HG03064 (cell line): ENCODE measurements around the gene STK32C.
"Not testable (repeated sequence)": the region's sequence is repeated elsewhere in the genome, so short reads cannot be mapped to it uniquely, and the experiment has no call there.

ENCODE experiments used
- ATAC-seq: cut with Tn5 transposase; IDR thresholded peaks from one replicate; pipeline ENCODE4 v1.9.1; 2021; ENCODE audit warnings: low read depth; ENCODE audit not compliant: unreplicated experiment

Gene STK32C

GRCh38 chr10:132339276-132339675, 31.5 kb upstream of the STK32C start:
- no peak for ATAC-seq

GRCh38 chr10:132338876-132339275, 31.1 kb upstream of the STK32C start:
- ATAC-seq, result no peak

- not testable (repeated sequence) for ATAC-seq
These were observed 30.1 kb upstream of the STK32C start for GRCh38 chr10:132337854-132338253.

- no peak for ATAC-seq
These were observed 29.2 kb upstream of the STK32C start for GRCh38 chr10:132336919-132337407.

- ATAC-seq, result no peak
These were observed 28.5 kb upstream of the STK32C start for GRCh38 chr10:132336064-132336746.

- peak; percentile 59 for ATAC-seq
These were observed 27.7 kb upstream of the STK32C start for GRCh38 chr10:132335189-132336063.

- ATAC-seq, result no peak
These were observed 27.0 kb upstream of the STK32C start for GRCh38 chr10:132334631-132335188.

- ATAC-seq, result no peak
These were observed 25.6 kb upstream of the STK32C start for GRCh38 chr10:132333386-132333785.

- peak; percentile 31 for ATAC-seq
These were observed 24.6 kb upstream of the STK32C start for GRCh38 chr10:132332433-132332754.

- peak; percentile 59 for ATAC-seq
These were observed 24.1 kb upstream of the STK32C start, which contains the start of gene LRRC27 for GRCh38 chr10:132331601-132332432. LRRC27 (plus strand) TSS chr10:132332193; CDS start chr10:132333525, 1,332 bp downstream.

- no peak for ATAC-seq
These were observed 22.7 kb upstream of the STK32C start for GRCh38 chr10:132330486-132330833.

GRCh38 chr10:132329565-132330485, 22.1 kb upstream of the STK32C start:
- ATAC-seq, result no peak

GRCh38 chr10:132328738-132329137, 21.0 kb upstream of the STK32C start:
- ATAC-seq, result no peak

- no peak for ATAC-seq
These were observed 20.4 kb upstream of the STK32C start for GRCh38 chr10:132328106-132328505.

GRCh38 chr10:132326925-132327324, 19.2 kb upstream of the STK32C start:
- ATAC-seq, result no peak

GRCh38 chr10:132326344-132326889, 18.7 kb upstream of the STK32C start:
- ATAC-seq, result no peak

- ATAC-seq, result no peak
These were observed 16.4 kb upstream of the STK32C start for GRCh38 chr10:132324186-132324585.

GRCh38 chr10:132322586-132323048, 14.9 kb upstream of the STK32C start:
- ATAC-seq, result no peak

GRCh38 chr10:132321726-132322125, 14.0 kb upstream of the STK32C start:
- ATAC-seq, result no peak
